ENCODE results near the gene CBR1.

Gene CBR1

GRCh38 chr21:36028127-36029069 lies 41.4 kb upstream of the CBR1 start:
- peaks cover 2% of the 10 kb centered on the region; the same call in 1 of the 2 replicates for H3K27me3 ChIP-seq (ENCODE audit: control insufficient read depth, low read length)
- no peaks in the 10 kb centered on the region for H3K9me3 ChIP-seq (ENCODE audit: control insufficient read depth, insufficient read depth, low read length)
- H3K4me1 ChIP-seq (ENCODE audit: control insufficient read depth, low read length): peaks cover 3% of the 10 kb centered on the region; the same call in 1 of the 2 replicates
- no peaks in the 10 kb centered on the region for H3K36me3 ChIP-seq (ENCODE audit: control insufficient read depth, low read length)
- no peaks in the 10 kb centered on the region for H3K79me2 ChIP-seq (ENCODE audit: control insufficient read depth, low read length)
- no peak overlapping the region for H3K27ac ChIP-seq (ENCODE audit: low read depth, low read length)
- H3K4me3 ChIP-seq (ENCODE audit: low read length): no peak overlapping the region
- H3K4me2 ChIP-seq (ENCODE audit: low read length): no peak overlapping the region
- no peaks in the 10 kb centered on the region for H4K20me1 ChIP-seq (ENCODE audit: control insufficient read depth, insufficient read depth, low read depth, low read length)
- H3K9me2 ChIP-seq (replicated peaks; ENCODE audit: control insufficient read depth, low read length): no peaks in the 10 kb centered on the region
- no peaks in the 10 kb centered on the region for H3F3A ChIP-seq (ENCODE audit: control insufficient read depth, insufficient read depth)
- TF ChIP-seq EZH2phosphoT487 (IDR thresholded peaks at IDR 0.05; ENCODE audit: borderline replicate concordance, low read length) (no peak), CTCF (IDR thresholded peaks at IDR 0.05; ENCODE audit: low read depth, low read length, poor library complexity, severe bottlenecking) (peak; percentile 97)

- peaks cover 2% of the 10 kb centered on the region; the same call in 1 of the 2 replicates for H3K27me3 ChIP-seq (ENCODE audit: control insufficient read depth, low read length)
- H3K4me1 ChIP-seq (ENCODE audit: control insufficient read depth, low read length): peaks cover 3% of the 10 kb centered on the region; the same call in 1 of the 2 replicates
- H3K36me3 ChIP-seq (ENCODE audit: control insufficient read depth, low read length): no peaks in the 10 kb centered on the region
- H3K9me2 ChIP-seq (replicated peaks; ENCODE audit: control insufficient read depth, low read length): no peaks in the 10 kb centered on the region
- TF ChIP-seq EZH2phosphoT487 (IDR thresholded peaks at IDR 0.05; ENCODE audit: borderline replicate concordance, low read length) (no peak), CTCF (IDR thresholded peaks at IDR 0.05; ENCODE audit: low read depth, low read length, poor library complexity, severe bottlenecking) (no peak)
- no peaks in the 10 kb centered on the region for H4K20me1 ChIP-seq (ENCODE audit: control insufficient read depth, insufficient read depth, low read depth, low read length)
- H3K4me3 ChIP-seq (ENCODE audit: low read length): no peak overlapping the region
- H3F3A ChIP-seq (ENCODE audit: control insufficient read depth, insufficient read depth): no peaks in the 10 kb centered on the region
- no peaks in the 10 kb centered on the region for H3K9me3 ChIP-seq (ENCODE audit: control insufficient read depth, insufficient read depth, low read length)
- H3K79me2 ChIP-seq (ENCODE audit: control insufficient read depth, low read length): no peaks in the 10 kb centered on the region
- H3K4me2 ChIP-seq (ENCODE audit: low read length): no peak overlapping the region
- no peak overlapping the region for H3K27ac ChIP-seq (ENCODE audit: low read depth, low read length)
These were observed 40.5 kb upstream of the CBR1 start for GRCh38 chr21:36029309-36029708.

- Histone ChIP-seq H3F3A (ENCODE audit: control insufficient read depth, insufficient read depth) (no peaks in the 10 kb centered on the region), H3K27me3 (ENCODE audit: control insufficient read depth, low read length) (peaks cover 2% of the 10 kb centered on the region; the same call in 1 of the 2 replicates), H3K4me2 (ENCODE audit: low read length) (no peak overlapping the region), H3K4me3 (ENCODE audit: low read length) (no peak overlapping the region), H3K27ac (ENCODE audit: low read depth, low read length) (no peak overlapping the region), H3K9me3 (ENCODE audit: control insufficient read depth, insufficient read depth, low read length) (no peaks in the 10 kb centered on the region), H3K9me2 (replicated peaks; ENCODE audit: control insufficient read depth, low read length) (no peaks in the 10 kb centered on the region), H4K20me1 (ENCODE audit: control insufficient read depth, insufficient read depth, low read depth, low read length) (no peaks in the 10 kb centered on the region), H3K36me3 (ENCODE audit: control insufficient read depth, low read length) (peaks cover 7% of the 10 kb centered on the region), H3K79me2 (ENCODE audit: control insufficient read depth, low read length) (no peaks in the 10 kb centered on the region), H3K4me1 (ENCODE audit: control insufficient read depth, low read length) (peaks cover 3% of the 10 kb centered on the region; the same call in 1 of the 2 replicates)
- TF ChIP-seq EZH2phosphoT487 (IDR thresholded peaks at IDR 0.05; ENCODE audit: borderline replicate concordance, low read length): no peak
- no peak for TF ChIP-seq CTCF (IDR thresholded peaks at IDR 0.05; ENCODE audit: low read depth, low read length, poor library complexity, severe bottlenecking)
These were observed 39.1 kb upstream of the CBR1 start for GRCh38 chr21:36030581-36031189.
